ENCODE results near the gene OR2T3. TPM values are rescaled to one million over a fixed set of nuclear protein-coding genes. Genes with fewer than 3 reads are reported as not detected.
A peak's percentile ranks its signal among the peaks of the same experiment; 100 is the strongest.
"Not testable (repeated sequence)": the region's sequence is repeated elsewhere in the genome, so short reads cannot be mapped to it uniquely, and the experiment has no call there.

The OR2T3 gene
- total and polyA plus RNA-seq, 9 of the 15 experiments (the other 6 are each of a cell fraction or from before 2014, with no cell fraction given), result not detected

- H3K4me2 ChIP-seq (ENCODE audit: insufficient read depth, low read length); BruUV-seq (replicated peaks); H4K20me1 ChIP-seq (replicated peaks; ENCODE audit: control insufficient read depth, insufficient read depth, low read length); DNase-seq (ENCODE audit: extremely low read depth in 1 of 4, low spot score in 3 of 4); CTCF ChIA-PET (ENCODE audit: low intra/inter-chr PET ratio); ATAC-seq; H3K4me1 ChIP-seq (replicated peaks in 1 of 2; ENCODE audit: control insufficient read depth in 2 of 2, insufficient read depth in 2 of 2, low read length in 2 of 2); H3K27me3 ChIP-seq (ENCODE audit: control insufficient read depth in 2 of 2, insufficient read depth in 2 of 2, low read length in 2 of 2); H3K27ac ChIP-seq (ENCODE audit: extremely low read depth, low read depth, low read length); H3K4me3 ChIP-seq; intact Hi-C loops (cut with micrococcal nuclease); H2AFZ ChIP-seq (ENCODE audit: low read depth, low read length); H3K9me1 ChIP-seq (ENCODE audit: control insufficient read depth, insufficient read depth, low read length); POLR2A ChIA-PET; H3K9me3 ChIP-seq (replicated peaks; ENCODE audit: control insufficient read depth, insufficient read depth, low read depth, low read length); in situ Hi-C loops (cut with MboI); H3K9ac ChIP-seq (ENCODE audit: insufficient read depth in 1 of 2, low read depth in 2 of 2, low read length in 2 of 2); H3K79me2 ChIP-seq (ENCODE audit: control insufficient read depth, insufficient read depth, low read length); H3K36me3 ChIP-seq (ENCODE audit: control insufficient read depth, insufficient read depth, low read length): not testable (repeated sequence)
- peak; percentile 15 for FAIRE-seq
- WGBS (ENCODE audit: insufficient coverage, low coverage, missing lambda C conversion rate), result 0% methylated on average over 2 of the region's 5 CpGs
Observed at GRCh38 chr1:248450466-248451145, 22.5 kb upstream of the OR2T3 start.

- H4K20me1 ChIP-seq (replicated peaks; ENCODE audit: control insufficient read depth, insufficient read depth, low read length); H3K9ac ChIP-seq (ENCODE audit: insufficient read depth in 1 of 2, low read depth in 2 of 2, low read length in 2 of 2); H3K27ac ChIP-seq (ENCODE audit: extremely low read depth, low read depth, low read length); H2AFZ ChIP-seq (ENCODE audit: low read depth, low read length); FAIRE-seq; H3K4me2 ChIP-seq (ENCODE audit: insufficient read depth, low read length); ATAC-seq; BruUV-seq (replicated peaks); intact Hi-C loops (cut with micrococcal nuclease); H3K4me1 ChIP-seq (replicated peaks in 1 of 2; ENCODE audit: control insufficient read depth in 2 of 2, insufficient read depth in 2 of 2, low read length in 2 of 2); H3K79me2 ChIP-seq (ENCODE audit: control insufficient read depth, insufficient read depth, low read length); CTCF ChIA-PET (ENCODE audit: low intra/inter-chr PET ratio); H3K27me3 ChIP-seq (ENCODE audit: control insufficient read depth in 2 of 2, insufficient read depth in 2 of 2, low read length in 2 of 2); POLR2A ChIA-PET; in situ Hi-C loops (cut with MboI); H3K4me3 ChIP-seq; H3K9me3 ChIP-seq (replicated peaks; ENCODE audit: control insufficient read depth, insufficient read depth, low read depth, low read length); H3K36me3 ChIP-seq (ENCODE audit: control insufficient read depth, insufficient read depth, low read length); DNase-seq (ENCODE audit: extremely low read depth in 1 of 4, low spot score in 3 of 4); H3K9me1 ChIP-seq (ENCODE audit: control insufficient read depth, insufficient read depth, low read length): not testable (repeated sequence)
- WGBS (ENCODE audit: insufficient coverage, low coverage, missing lambda C conversion rate), result 0% methylated on average over 7 of the region's 7 CpGs
Observed at GRCh38 chr1:248453619-248454018, 19.5 kb upstream of the OR2T3 start.

- BruUV-seq (replicated peaks); H3K4me2 ChIP-seq (ENCODE audit: insufficient read depth, low read length); H3K79me2 ChIP-seq (ENCODE audit: control insufficient read depth, insufficient read depth, low read length); H2AFZ ChIP-seq (ENCODE audit: low read depth, low read length); H3K9me1 ChIP-seq (ENCODE audit: control insufficient read depth, insufficient read depth, low read length); H3K4me3 ChIP-seq; H3K27ac ChIP-seq (ENCODE audit: extremely low read depth, low read depth, low read length); H3K27me3 ChIP-seq (ENCODE audit: control insufficient read depth in 2 of 2, insufficient read depth in 2 of 2, low read length in 2 of 2); H3K36me3 ChIP-seq (ENCODE audit: control insufficient read depth, insufficient read depth, low read length); H3K4me1 ChIP-seq (replicated peaks in 1 of 2; ENCODE audit: control insufficient read depth in 2 of 2, insufficient read depth in 2 of 2, low read length in 2 of 2); in situ Hi-C loops (cut with MboI); FAIRE-seq; ATAC-seq; POLR2A ChIA-PET; H3K9ac ChIP-seq (ENCODE audit: insufficient read depth in 1 of 2, low read depth in 2 of 2, low read length in 2 of 2); H3K9me3 ChIP-seq (replicated peaks; ENCODE audit: control insufficient read depth, insufficient read depth, low read depth, low read length); H4K20me1 ChIP-seq (replicated peaks; ENCODE audit: control insufficient read depth, insufficient read depth, low read length); intact Hi-C loops (cut with micrococcal nuclease); CTCF ChIA-PET (ENCODE audit: low intra/inter-chr PET ratio); DNase-seq (ENCODE audit: extremely low read depth in 1 of 4, low spot score in 3 of 4): not testable (repeated sequence)
- 0% methylated on average over 1 of the region's 4 CpGs for WGBS (ENCODE audit: insufficient coverage, low coverage, missing lambda C conversion rate)
Observed at GRCh38 chr1:248455045-248455444, 18.1 kb upstream of the OR2T3 start.

- BruUV-seq (replicated peaks); H4K20me1 ChIP-seq (replicated peaks; ENCODE audit: control insufficient read depth, insufficient read depth, low read length); H2AFZ ChIP-seq (ENCODE audit: low read depth, low read length); FAIRE-seq; H3K9me3 ChIP-seq (replicated peaks; ENCODE audit: control insufficient read depth, insufficient read depth, low read depth, low read length); H3K27me3 ChIP-seq (ENCODE audit: control insufficient read depth in 2 of 2, insufficient read depth in 2 of 2, low read length in 2 of 2); H3K9ac ChIP-seq (ENCODE audit: insufficient read depth in 1 of 2, low read depth in 2 of 2, low read length in 2 of 2); H3K79me2 ChIP-seq (ENCODE audit: control insufficient read depth, insufficient read depth, low read length); H3K36me3 ChIP-seq (ENCODE audit: control insufficient read depth, insufficient read depth, low read length); POLR2A ChIA-PET; H3K4me3 ChIP-seq; ATAC-seq; DNase-seq (ENCODE audit: extremely low read depth in 1 of 4, low spot score in 3 of 4); H3K9me1 ChIP-seq (ENCODE audit: control insufficient read depth, insufficient read depth, low read length); H3K27ac ChIP-seq (ENCODE audit: extremely low read depth, low read depth, low read length); CTCF ChIA-PET (ENCODE audit: low intra/inter-chr PET ratio); in situ Hi-C loops (cut with MboI); H3K4me1 ChIP-seq (replicated peaks in 1 of 2; ENCODE audit: control insufficient read depth in 2 of 2, insufficient read depth in 2 of 2, low read length in 2 of 2); H3K4me2 ChIP-seq (ENCODE audit: insufficient read depth, low read length); intact Hi-C loops (cut with micrococcal nuclease): not testable (repeated sequence)
- no CpG with 5 or more reads among the region's 2 CpGs for WGBS (ENCODE audit: insufficient coverage, low coverage, missing lambda C conversion rate)
Observed at GRCh38 chr1:248456635-248457034, 16.5 kb upstream of the OR2T3 start.
